Fibroblast of pulmonary artery (primary cell): Measurements from ENCODE around the gene SBF1.

Experiments used
- DNase-seq: peaks from one replicate; pipeline ENCODE4 v3.0.0-alpha.2; 2010; ENCODE audit warnings: low read depth
- H3K4me3 ChIP-seq: replicated peaks from 2 replicates; pipeline ENCODE4 v1.5.1; 2011; ENCODE audit warnings: low read depth, mild to moderate bottlenecking, control low read depth, low read length, moderate library complexity
- TF ChIP-seq, protein P1 (sequence below): IDR thresholded peaks from 2 replicates; pipeline ENCODE4 v1.5.1; 2011; ENCODE audit warnings: mild to moderate bottlenecking, control low read depth, low read length, inconsistent platforms; ENCODE audit errors: missing control alignments

The SBF1 gene

DNA sequence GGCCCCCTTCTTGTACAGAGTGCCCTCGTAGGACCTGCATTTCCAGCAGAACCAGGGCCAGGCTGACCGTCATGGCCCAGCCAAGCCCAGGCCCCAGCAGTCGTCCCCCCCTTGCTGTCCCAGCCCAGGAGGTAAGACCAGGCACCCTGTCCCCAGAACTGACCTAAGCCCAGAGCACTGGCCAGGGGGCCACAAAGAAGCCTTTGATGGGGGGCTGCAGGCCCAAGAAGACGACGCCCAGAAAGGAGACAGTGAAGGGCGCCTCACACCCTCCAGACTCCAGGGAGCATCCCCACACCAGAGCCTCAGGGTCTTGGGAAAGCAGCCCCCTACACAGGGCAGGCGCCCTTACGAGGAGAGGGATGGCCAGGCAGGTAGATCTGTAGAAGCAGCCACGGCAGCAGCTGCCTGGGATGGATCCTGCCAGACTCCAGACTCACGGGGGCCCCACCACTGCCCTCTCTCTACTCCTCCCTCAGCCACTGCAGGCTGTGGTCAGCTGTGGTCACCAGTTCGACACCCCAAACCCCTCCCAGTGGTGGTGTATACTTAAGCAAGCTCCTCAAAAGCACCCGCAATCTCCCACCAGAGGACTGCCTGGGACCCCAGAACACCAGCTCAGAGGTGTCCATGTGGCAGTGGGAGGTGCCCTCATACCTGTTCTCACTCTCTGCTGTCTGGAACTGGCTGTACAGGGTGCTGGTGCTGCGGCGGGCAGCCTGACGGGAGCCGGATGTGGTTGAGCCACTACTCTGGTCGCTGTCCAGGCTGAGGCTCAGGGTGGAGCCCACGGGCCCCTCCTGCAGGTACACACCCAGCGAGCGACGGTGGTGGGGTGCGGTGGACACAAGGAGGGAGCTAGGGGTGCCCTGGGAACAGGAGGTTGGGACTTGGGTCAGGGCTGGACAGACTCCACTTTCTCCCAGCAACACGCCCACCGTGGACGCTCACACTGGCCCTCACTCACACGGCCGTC is 27.0 kb downstream of the SBF1 start:
- no peak overlapping the region for H3K4me3 ChIP-seq
- TF ChIP-seq, protein P1, sequence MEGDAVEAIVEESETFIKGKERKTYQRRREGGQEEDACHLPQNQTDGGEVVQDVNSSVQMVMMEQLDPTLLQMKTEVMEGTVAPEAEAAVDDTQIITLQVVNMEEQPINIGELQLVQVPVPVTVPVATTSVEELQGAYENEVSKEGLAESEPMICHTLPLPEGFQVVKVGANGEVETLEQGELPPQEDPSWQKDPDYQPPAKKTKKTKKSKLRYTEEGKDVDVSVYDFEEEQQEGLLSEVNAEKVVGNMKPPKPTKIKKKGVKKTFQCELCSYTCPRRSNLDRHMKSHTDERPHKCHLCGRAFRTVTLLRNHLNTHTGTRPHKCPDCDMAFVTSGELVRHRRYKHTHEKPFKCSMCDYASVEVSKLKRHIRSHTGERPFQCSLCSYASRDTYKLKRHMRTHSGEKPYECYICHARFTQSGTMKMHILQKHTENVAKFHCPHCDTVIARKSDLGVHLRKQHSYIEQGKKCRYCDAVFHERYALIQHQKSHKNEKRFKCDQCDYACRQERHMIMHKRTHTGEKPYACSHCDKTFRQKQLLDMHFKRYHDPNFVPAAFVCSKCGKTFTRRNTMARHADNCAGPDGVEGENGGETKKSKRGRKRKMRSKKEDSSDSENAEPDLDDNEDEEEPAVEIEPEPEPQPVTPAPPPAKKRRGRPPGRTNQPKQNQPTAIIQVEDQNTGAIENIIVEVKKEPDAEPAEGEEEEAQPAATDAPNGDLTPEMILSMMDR: no peak
- DNase-seq: no peak

DNA sequence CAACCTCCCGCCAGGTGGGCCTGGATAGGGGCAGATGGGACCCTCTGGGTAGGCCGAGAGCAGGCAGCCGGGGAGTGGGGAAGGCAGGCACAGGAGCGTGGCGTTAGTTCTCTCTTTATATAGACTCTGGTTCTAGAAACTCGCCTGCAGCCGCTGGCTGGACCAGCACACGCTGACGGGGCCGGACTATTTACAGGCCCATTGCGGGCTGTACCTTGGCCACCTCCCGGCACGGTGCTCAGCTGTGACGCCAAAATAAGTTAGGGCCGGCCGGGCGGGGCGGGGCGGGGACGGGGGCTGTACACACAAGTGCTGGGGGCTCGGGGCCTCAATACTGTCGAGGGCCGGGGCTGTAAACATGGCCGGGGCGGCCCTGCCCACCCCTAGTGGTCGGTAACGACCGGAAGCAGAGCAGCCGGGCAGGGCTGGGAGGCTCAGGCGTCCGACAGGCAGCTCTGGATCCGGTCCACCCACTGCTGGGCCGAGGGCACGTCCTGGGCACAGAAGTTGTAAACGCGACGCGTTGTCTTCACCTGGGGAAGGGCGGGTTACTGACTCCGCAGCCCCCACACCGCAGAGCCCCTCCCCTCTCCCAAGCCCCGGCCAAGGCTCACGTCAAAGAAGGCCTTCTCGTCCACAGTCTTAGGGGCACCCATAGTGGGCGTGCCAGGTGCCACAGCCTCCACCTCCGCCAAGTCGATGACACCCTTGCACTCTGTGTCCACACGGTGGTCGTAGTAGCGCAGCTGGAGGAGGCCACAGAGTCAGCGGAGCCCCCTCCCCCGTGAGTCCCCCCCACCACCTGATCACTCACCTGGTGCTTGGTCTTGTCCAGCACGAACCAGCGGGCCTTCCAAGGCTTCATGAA is 27.9 kb downstream of the SBF1 start:
- H3K4me3 ChIP-seq: no peak overlapping the region
- TF ChIP-seq, protein P1: no peak
- no peak for DNase-seq

DNA sequence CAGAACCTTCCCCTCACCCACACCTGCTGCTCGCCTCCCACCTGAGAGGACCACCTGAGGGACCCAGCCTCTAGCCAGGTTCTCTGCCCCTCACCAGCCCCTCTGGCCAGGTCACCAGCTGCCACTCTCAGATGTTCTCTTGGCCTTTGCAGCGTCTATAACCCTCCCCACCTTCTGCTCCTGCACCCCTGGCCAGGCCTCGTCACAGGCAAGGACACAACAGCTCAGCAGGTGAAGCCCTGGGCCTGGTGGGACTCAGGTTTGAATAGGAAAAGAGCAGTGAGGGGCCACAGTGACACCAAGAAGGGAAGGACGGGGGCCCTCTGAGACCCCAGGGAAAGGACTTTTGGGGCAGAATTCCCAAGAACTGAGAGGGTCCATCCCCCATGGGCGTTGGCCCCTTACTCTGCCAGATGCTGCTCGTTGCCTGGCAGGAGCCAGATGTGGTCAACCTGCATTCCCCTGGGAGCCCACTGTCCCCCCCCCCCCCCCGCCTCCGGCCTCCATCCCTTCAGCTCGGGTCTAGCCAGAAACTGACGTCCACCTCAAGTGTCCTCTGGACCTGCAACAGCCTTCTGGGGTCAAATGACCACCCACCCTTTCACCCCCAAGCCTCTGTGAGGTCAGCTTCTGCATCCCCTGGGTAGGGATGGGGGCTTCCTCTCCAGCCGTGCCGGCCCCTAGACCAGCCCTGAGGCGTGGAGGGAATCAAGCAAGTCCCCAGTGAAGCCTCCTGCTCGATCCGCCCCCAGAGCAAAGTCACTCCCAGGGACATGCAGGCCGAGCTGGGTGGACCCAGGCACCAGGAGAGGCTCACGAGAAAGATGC is 28.7 kb downstream of the SBF1 start:
- no peak for DNase-seq
- TF ChIP-seq, protein P1: no peak
- H3K4me3 ChIP-seq: no peak overlapping the region

DNA sequence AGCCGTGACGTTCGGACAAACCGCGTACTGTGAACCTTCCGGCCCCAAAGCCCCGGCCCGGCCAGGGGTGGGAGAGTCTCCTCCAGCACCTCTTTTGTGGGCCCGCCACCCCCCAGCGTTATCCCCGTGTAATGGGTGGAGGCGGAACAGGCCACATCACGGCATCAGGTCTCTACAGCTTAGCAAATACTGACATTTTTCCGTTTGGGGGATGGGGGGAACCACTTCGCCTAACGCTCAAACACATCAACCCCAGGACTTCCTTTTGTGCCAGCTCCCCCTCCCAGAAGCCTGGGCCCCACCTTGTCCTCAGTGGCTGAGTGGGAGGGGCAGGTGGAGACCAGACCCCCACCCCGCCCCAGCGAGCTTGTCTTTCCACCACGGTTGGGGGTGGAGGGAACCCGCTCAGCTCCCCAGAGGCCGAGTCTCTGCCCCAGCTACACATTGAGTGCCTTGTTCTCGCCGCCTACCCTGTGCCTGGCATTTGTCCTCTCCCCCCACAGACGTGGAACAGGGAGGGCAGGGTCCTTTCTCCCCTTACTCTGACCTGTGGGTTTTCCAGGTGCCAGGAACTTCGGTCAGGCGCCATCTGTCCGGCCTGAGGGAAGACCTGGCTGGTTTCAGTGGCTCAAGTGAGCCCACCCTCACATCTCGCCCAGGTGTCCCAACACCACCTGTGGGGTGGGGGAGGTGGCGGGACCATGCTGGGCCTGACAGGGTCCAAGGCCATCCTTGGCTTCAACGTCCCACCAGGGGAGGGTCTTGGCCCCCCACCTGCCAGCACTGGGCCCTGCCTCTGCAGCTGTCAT is 29.6 kb downstream of the SBF1 start:
- DNase-seq: no peak
- TF ChIP-seq, protein P1: no peak
- no peak overlapping the region for H3K4me3 ChIP-seq

DNA sequence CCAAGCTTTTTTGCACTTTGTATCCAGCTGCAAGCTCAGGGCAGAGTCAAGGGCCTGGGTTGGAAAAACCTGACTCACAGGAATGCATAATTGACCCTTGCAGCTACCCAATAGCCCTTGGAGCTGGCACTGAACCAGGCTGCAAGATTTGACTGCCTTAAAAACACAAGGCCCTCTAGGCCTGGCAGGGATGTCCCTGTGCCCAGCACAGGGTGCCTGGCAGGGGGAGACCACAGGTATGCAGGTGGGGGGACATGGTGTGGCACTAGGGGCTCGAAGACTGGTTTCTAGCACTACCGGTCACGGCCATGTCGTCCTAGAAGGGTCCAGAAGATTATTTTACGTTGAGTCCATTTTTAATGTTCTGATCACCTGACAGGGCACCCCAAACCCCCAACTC is 30.2 kb downstream of the SBF1 start:
- H3K4me3 ChIP-seq: no peak overlapping the region
- TF ChIP-seq, protein P1: no peak
- DNase-seq: peak; percentile 67
